Stimulated activated CD4-positive, alpha-beta T cell treated with anti-CD3 and anti-CD28 coated beads, Interleukin-4, amount 100 ng/mL, for 1 hour (primary cell): ENCODE measurements around the gene LIN28B.
"Not testable (repeated sequence)": the region's sequence is repeated elsewhere in the genome, so short reads cannot be mapped to it uniquely, and the experiment has no call there.

ENCODE experiments used
- DNase-seq: peaks from one replicate; pipeline ENCODE4 v3.0.0-alpha.2; 2020

The LIN28B gene

GRCh38 chr6:104957301-104958177 lies 632 bp downstream of the LIN28B start:
- DNase-seq: no peak

GRCh38 chr6:104958178-104959025 lies 1.5 kb downstream of the LIN28B start:
- no peak for DNase-seq

- DNase-seq: no peak
These were observed 2.3 kb downstream of the LIN28B start for GRCh38 chr6:104959026-104959858.

GRCh38 chr6:104969108-104969507 lies 12.2 kb downstream of the LIN28B start:
- no peak for DNase-seq

- no peak for DNase-seq
These were observed 13.1 kb downstream of the LIN28B start for GRCh38 chr6:104969785-104970581.

- DNase-seq: no peak
These were observed 16.5 kb downstream of the LIN28B start for GRCh38 chr6:104973404-104973803.

GRCh38 chr6:104983296-104983695 lies 26.4 kb downstream of the LIN28B start:
- DNase-seq: no peak

- no peak for DNase-seq
These were observed 26.9 kb downstream of the LIN28B start for GRCh38 chr6:104983776-104984175.

GRCh38 chr6:104984831-104985230 lies 27.9 kb downstream of the LIN28B start:
- DNase-seq: no peak

GRCh38 chr6:104985875-104986274 lies 29.0 kb downstream of the LIN28B start:
- not testable (repeated sequence) for DNase-seq

GRCh38 chr6:104986625-104987024 lies 29.7 kb downstream of the LIN28B start:
- DNase-seq: no peak

- DNase-seq: no peak
These were observed 30.3 kb downstream of the LIN28B start for GRCh38 chr6:104987218-104987617.

- no peak for DNase-seq
These were observed 33.2 kb downstream of the LIN28B start for GRCh38 chr6:104990085-104990484.

- not testable (repeated sequence) for DNase-seq
These were observed 34.2 kb downstream of the LIN28B start for GRCh38 chr6:104991062-104991461.

GRCh38 chr6:104993576-104993975 lies 36.7 kb downstream of the LIN28B start:
- DNase-seq: not testable (repeated sequence)

- no peak for DNase-seq
These were observed 39.2 kb downstream of the LIN28B start for GRCh38 chr6:104995989-104996617.

GRCh38 chr6:105001063-105001462 lies 44.2 kb downstream of the LIN28B start:
- no peak for DNase-seq

- DNase-seq: no peak
These were observed 45.0 kb downstream of the LIN28B start for GRCh38 chr6:105001906-105002305.

- DNase-seq: no peak
These were observed 48.5 kb downstream of the LIN28B start for GRCh38 chr6:105005451-105005850.

- not testable (repeated sequence) for DNase-seq
These were observed 56.6 kb downstream of the LIN28B start for GRCh38 chr6:105013459-105013858.

- no peak for DNase-seq
These were observed 57.5 kb downstream of the LIN28B start for GRCh38 chr6:105014448-105014847.

GRCh38 chr6:105014954-105015353 lies 58.0 kb downstream of the LIN28B start:
- DNase-seq: no peak
